Bone marrow (tissue), 2 donors: ENCODE measurements around the gene RHCG.

Experiments
- DNase-seq, 2 donors: peaks; one replicate each; lab custom pipeline; 2025; lab: John Stamatoyannopoulos, UW

The RHCG gene

GRCh38 chr15:89502867-89503595 lies 6.6 kb upstream of the RHCG start:
- DNase-seq = no peak

- no peak for DNase-seq
Observed at GRCh38 chr15:89501646-89502045, 5.3 kb upstream of the RHCG start.

GRCh38 chr15:89500397-89501270 lies 4.3 kb upstream of the RHCG start:
- DNase-seq = no peak

- no peak for DNase-seq
Observed at GRCh38 chr15:89499156-89499555, 2.8 kb upstream of the RHCG start.

- no peak for DNase-seq
Observed at GRCh38 chr15:89498574-89498906, 2.2 kb upstream of the RHCG start.

GRCh38 chr15:89497231-89497630 lies 848 bp upstream of the RHCG start:
- no peak for DNase-seq

- DNase-seq = no peak
Observed at GRCh38 chr15:89495638-89496145, 691 bp downstream of the RHCG start.

- DNase-seq = no peak
Observed at GRCh38 chr15:89494941-89495637, 1.3 kb downstream of the RHCG start.

- DNase-seq = no peak
Observed at GRCh38 chr15:89494031-89494430, 2.4 kb downstream of the RHCG start.

GRCh38 chr15:89492934-89493631 lies 3.3 kb downstream of the RHCG start:
- no peak for DNase-seq

GRCh38 chr15:89492111-89492641 lies 4.2 kb downstream of the RHCG start:
- DNase-seq = no peak

GRCh38 chr15:89490814-89491315 lies 5.5 kb downstream of the RHCG start:
- DNase-seq = no peak

- DNase-seq = no peak
Observed at GRCh38 chr15:89490081-89490813, 6.1 kb downstream of the RHCG start.

- no peak for DNase-seq
Observed at GRCh38 chr15:89489376-89489775, 7.0 kb downstream of the RHCG start.

- DNase-seq = no peak
Observed at GRCh38 chr15:89487791-89488190, 8.6 kb downstream of the RHCG start.

- no peak for DNase-seq
Observed at GRCh38 chr15:89486726-89487050, 9.7 kb downstream of the RHCG start.

GRCh38 chr15:89483079-89483478 lies 13.3 kb downstream of the RHCG start:
- no peak for DNase-seq

- DNase-seq = no peak
Observed at GRCh38 chr15:89482139-89482538, 14.2 kb downstream of the RHCG start.

GRCh38 chr15:89480505-89480904 lies 15.9 kb downstream of the RHCG start:
- DNase-seq = no peak

GRCh38 chr15:89479173-89479572 lies 17.2 kb downstream of the RHCG start:
- no peak for DNase-seq
